HCT116 (cell line): ENCODE results near the gene TMEM187. TPM values are rescaled to one million over a fixed set of nuclear protein-coding genes. Genes with fewer than 3 reads are reported as not detected.

Experiments
- ATAC-seq: fragments of 200-7000 bp; cut with Tn5 transposase; 2 replicates; pipeline ENCODE4 v1.9.1; 2020; ENCODE audit warnings: mild to moderate bottlenecking, moderate library complexity
- BruUV-seq: library from RNA; stranded (reverse); fragments of 400-500 nt; replicated peaks from 2 replicates; lab custom pipeline; 2021; lab: Mats Ljungman, UMichigan
- CTCF ChIA-PET: fragments of 300-600 bp; sonication (Branson Sonifier 250); formaldehyde crosslinking; loops from one replicate; lab custom pipeline; 2021; ENCODE audit warnings: antibody characterized with exemption; lab: Charles Lee
- POLR2A ChIA-PET: fragments of 300-600, 350-600 bp; sonication (Branson Sonifier 250); formaldehyde crosslinking; loops from one replicate; lab custom pipeline; 2021; ENCODE audit warnings: antibody characterized with exemption; lab: Charles Lee
- RAD21 ChIA-PET, 2 experiments: fragments of 300-600 bp; sonication (Branson Sonifier 250); formaldehyde crosslinking; loops; one replicate each; lab custom pipeline; 2023; ENCODE audit warnings: low total read pairs in 2 of 2; ENCODE audit not compliant: uncharacterized antibody in 2 of 2, unreplicated experiment in 2 of 2, low non-redundant PET in 1 of 2; lab: Charles Lee
- DNase-seq: peaks from one replicate; pipeline ENCODE4 v3.0.0-alpha.2; 2010; ENCODE audit warnings: low read depth, low spot score
- H2AFZ ChIP-seq: fragments of 200-600 bp; shearing (Covaris generic), sonication (generic); 2 replicates; pipeline ENCODE4 v1.6.1; 2017; ENCODE audit warnings: low read depth, mixed run types, mixed read lengths, antibody characterized with exemption, low read length; ENCODE audit not compliant: poor library complexity, severe bottlenecking
- H3K27ac ChIP-seq: 2 replicates; pipeline ENCODE4 v1.5.1; 2012; ENCODE audit warnings: low read depth, low read length
- H3K27me3 ChIP-seq: fragments of 200-600 bp; sonication (generic); 2 replicates; pipeline ENCODE4 v1.6.1; 2016; ENCODE audit warnings: mixed run types, low read length, mixed read lengths; ENCODE audit not compliant: insufficient read depth
- H3K36me3 ChIP-seq, 2 experiments: fragments of 200-500 bp in 1 of 2; fragments of 200-600 bp in 1 of 2; sonication (Bioruptor generic) in 1 of 2; sonication (generic) in 1 of 2; 2 replicates each; pipeline versions ENCODE4 v1.5.1 to v1.6.1; 2014 to 2016; ENCODE audit warnings: low read length in 2 of 2, inconsistent platforms in 1 of 2, mixed read lengths in 1 of 2, mixed run types in 1 of 2; ENCODE audit not compliant: insufficient read depth in 2 of 2, control insufficient read depth in 1 of 2
- H3K4me1 ChIP-seq, 2 experiments: fragments of 200-600 bp in 1 of 2; sonication (generic) in 1 of 2; 2 replicates each; pipeline versions ENCODE4 v1.5.1 to v1.6.1; 2012 to 2017; ENCODE audit warnings: low read length in 2 of 2, inconsistent platforms in 1 of 2, mild to moderate bottlenecking in 1 of 2, mixed read lengths in 1 of 2, mixed run types in 1 of 2, moderate library complexity in 1 of 2; ENCODE audit not compliant: insufficient read depth in 2 of 2, control insufficient read depth in 1 of 2
- H3K4me2 ChIP-seq: fragments of 200-600 bp; sonication (generic); 2 replicates; pipeline ENCODE4 v1.6.1; 2017; ENCODE audit warnings: mixed run types, low read length, mixed read lengths
- H3K4me3 ChIP-seq, 2 experiments: fragments of 200-600 bp in 1 of 2; sonication (generic) in 1 of 2; replicated peaks in 1 of 2; 2 replicates each; pipeline ENCODE4 v1.5.1; 2011 to 2016; ENCODE audit warnings: low read length in 2 of 2, control low read depth in 1 of 2, low read depth in 1 of 2, mild to moderate bottlenecking in 1 of 2, mixed read lengths in 1 of 2, mixed run types in 1 of 2
- H3K79me2 ChIP-seq: fragments of 200-600 bp; sonication (generic); 2 replicates; pipeline ENCODE4 v1.6.1; 2017; ENCODE audit warnings: mild to moderate bottlenecking, mixed run types, low read length, moderate library complexity, mixed read lengths; ENCODE audit not compliant: insufficient read depth
- H3K9ac ChIP-seq: fragments of 200-600 bp; sonication (generic); 2 replicates; pipeline ENCODE4 v1.6.1; 2016; ENCODE audit warnings: low read length, mixed read lengths
- H3K9me2 ChIP-seq: fragments of 200-600 bp; sonication (generic), shearing (Covaris generic); 2 replicates; pipeline ENCODE4 v1.6.1; 2017; ENCODE audit warnings: mixed run types, mild to moderate bottlenecking, moderate library complexity; ENCODE audit not compliant: insufficient read depth
- H3K9me3 ChIP-seq, 2 experiments: fragments of 200-500 bp in 1 of 2; fragments of 200-600 bp in 1 of 2; sonication (Bioruptor generic) in 1 of 2; sonication (generic) in 1 of 2; 2 replicates each; pipeline ENCODE4 v1.6.1; 2014 to 2017; ENCODE audit warnings: low read length in 2 of 2, mixed read lengths in 2 of 2, inconsistent platforms in 1 of 2, low read depth in 1 of 2, mild to moderate bottlenecking in 1 of 2, mixed run types in 1 of 2, moderate library complexity in 1 of 2; ENCODE audit not compliant: control insufficient read depth in 1 of 2, insufficient read depth in 1 of 2
- H4K20me1 ChIP-seq: fragments of 200-600 bp; sonication (generic), shearing (Covaris generic); 2 replicates; pipeline ENCODE4 v1.6.1; 2017; ENCODE audit warnings: mixed run types, mild to moderate bottlenecking, moderate library complexity; ENCODE audit not compliant: insufficient read depth
- ATF3 ChIP-seq: IDR thresholded peaks from 2 replicates; pipeline ENCODE4 v1.6.1; 2012
- CBX3 ChIP-seq: IDR thresholded peaks from 2 replicates; pipeline ENCODE4 v1.6.1; 2012; ENCODE audit warnings: low read depth
- CEBPB ChIP-seq: IDR thresholded peaks from 2 replicates; pipeline ENCODE4 v1.6.1; 2012; ENCODE audit warnings: low read depth
- EGR1 ChIP-seq: IDR thresholded peaks from 2 replicates; pipeline ENCODE4 v1.6.1; 2012; ENCODE audit warnings: low read depth
- ELF1 ChIP-seq: IDR thresholded peaks from 2 replicates; pipeline ENCODE4 v1.6.1; 2012; ENCODE audit warnings: low read depth, borderline replicate concordance
- EZH2 ChIP-seq: fragments of 200-600 bp; sonication (generic); IDR thresholded peaks from 2 replicates; pipeline ENCODE4 v1.6.1; 2017; ENCODE audit warnings: antibody characterized with exemption, mixed run types
- EZH2phosphoT487 ChIP-seq: fragments of 200-600 bp; IDR thresholded peaks from 2 replicates; pipeline ENCODE4 v1.6.1; 2018; ENCODE audit warnings: antibody characterized with exemption, borderline replicate concordance
- FOSL1 ChIP-seq: IDR thresholded peaks from 2 replicates; pipeline ENCODE4 v1.6.1; 2012; ENCODE audit warnings: low read depth
- JUND ChIP-seq: IDR thresholded peaks from 2 replicates; pipeline ENCODE4 v1.6.1; 2012
- POLR2A ChIP-seq: IDR thresholded peaks from 2 replicates; pipeline ENCODE4 v1.7.0; 2011; ENCODE audit warnings: borderline replicate concordance; ENCODE audit not compliant: insufficient read depth, insufficient read length; ENCODE audit errors: extremely low read depth
- RAD21 ChIP-seq: IDR thresholded peaks from 2 replicates; pipeline ENCODE4 v1.6.1; 2012; ENCODE audit warnings: low read depth, mild to moderate bottlenecking
- SIN3A ChIP-seq: IDR thresholded peaks from 2 replicates; pipeline ENCODE4 v1.6.1; 2012; ENCODE audit warnings: low read depth
- SP1 ChIP-seq: IDR thresholded peaks from 2 replicates; pipeline ENCODE4 v1.6.1; 2012; ENCODE audit warnings: low read depth
- SRF ChIP-seq: IDR thresholded peaks from 2 replicates; pipeline ENCODE4 v1.6.1; 2012; ENCODE audit warnings: low read depth
- TCF7L2 ChIP-seq: IDR thresholded peaks from 2 replicates; pipeline ENCODE4 v1.7.0; 2011; ENCODE audit warnings: borderline replicate concordance, inconsistent platforms; ENCODE audit not compliant: insufficient read depth, insufficient read length; ENCODE audit errors: extremely low read depth
- YY1 ChIP-seq: IDR thresholded peaks from 2 replicates; pipeline ENCODE4 v1.6.1; 2011; ENCODE audit warnings: low read length, low read depth, moderate library complexity, mild to moderate bottlenecking; ENCODE audit not compliant: insufficient replicate concordance; ENCODE audit errors: extremely low read depth
- ZBTB33 ChIP-seq: IDR thresholded peaks from 2 replicates; pipeline ENCODE4 v1.6.1; 2011; ENCODE audit warnings: mild to moderate bottlenecking, low read length, moderate library complexity; ENCODE audit not compliant: insufficient replicate concordance; ENCODE audit errors: extremely low read depth
- ZFX ChIP-seq: fragments of 450-650 bp; IDR thresholded peaks from 2 replicates; pipeline ENCODE4 v1.6.1; 2017
- ZNF274 ChIP-seq: fragments of 200-500 bp; sonication (Bioruptor generic); IDR thresholded peaks from 2 replicates; pipeline ENCODE4 v1.6.1; 2014; ENCODE audit warnings: mild to moderate bottlenecking, low read depth, low read length, inconsistent platforms
- intact Hi-C: fragments of 100-400 bp; cut with micrococcal nuclease; formaldehyde crosslinking; loops from 2 replicates; pipeline ENCODE4 v1.10.0; 2022
- total RNA-seq: library from RNA; stranded (reverse); gene quantifications from one replicate; pipeline ENCODE4 v1.2.1, GENCODE V29; 2021; ENCODE audit not compliant: unreplicated experiment

TMEM187 gene
- total RNA-seq, 1 experiment from 2014 or later = 12.6 TPM

- Histone ChIP-seq H3K9ac (no peak overlapping the region), H3K4me1 (no peaks in the 10 kb centered on the region), H3K27ac (no peak overlapping the region), H3K4me2 (no peak overlapping the region), H3K4me3 (no peak overlapping the region), H3K9me2 (no peaks in the 10 kb centered on the region), H2AFZ (no peak overlapping the region), H4K20me1 (no peaks in the 10 kb centered on the region), H3K36me3 (no peaks in the 10 kb centered on the region), H3K9me3 (no peaks in the 10 kb centered on the region), H3K79me2 (no peaks in the 10 kb centered on the region), H3K27me3 (no peaks in the 10 kb centered on the region)
- DNase-seq (no peak), ATAC-seq (no peak)
- POLR2A ChIA-PET = no interaction called here
- TF ChIP-seq YY1 (no peak), SRF (no peak), CEBPB (no peak), ZNF274 (no peak), CBX3 (no peak), EGR1 (no peak), EZH2phosphoT487 (no peak), TCF7L2 (no peak), FOSL1 (no peak), POLR2A (no peak), ATF3 (no peak), RAD21 (no peak), EZH2 (no peak), ZFX (no peak), ZBTB33 (no peak), JUND (no peak), ELF1 (no peak), SP1 (no peak), SIN3A (no peak)
- RAD21 ChIA-PET = no interaction called here
- CTCF ChIA-PET = no interaction called here
- intact Hi-C loops = no loop called here
- no TSS peak for BruUV-seq
Measured at GRCh38 chrX:153941336-153942252, 31.0 kb upstream of the TMEM187 start.
